Measurements from ENCODE around the gene CDRT4. TPM values are rescaled to one million over a fixed set of nuclear protein-coding genes. Genes with fewer than 3 reads are reported as not detected.

The CDRT4 gene
- total and polyA plus RNA-seq, 2 donors (not counting 3 experiments of a cell fraction or from before 2014, with no cell fraction given): 11.5 to 13.6 TPM

DNA sequence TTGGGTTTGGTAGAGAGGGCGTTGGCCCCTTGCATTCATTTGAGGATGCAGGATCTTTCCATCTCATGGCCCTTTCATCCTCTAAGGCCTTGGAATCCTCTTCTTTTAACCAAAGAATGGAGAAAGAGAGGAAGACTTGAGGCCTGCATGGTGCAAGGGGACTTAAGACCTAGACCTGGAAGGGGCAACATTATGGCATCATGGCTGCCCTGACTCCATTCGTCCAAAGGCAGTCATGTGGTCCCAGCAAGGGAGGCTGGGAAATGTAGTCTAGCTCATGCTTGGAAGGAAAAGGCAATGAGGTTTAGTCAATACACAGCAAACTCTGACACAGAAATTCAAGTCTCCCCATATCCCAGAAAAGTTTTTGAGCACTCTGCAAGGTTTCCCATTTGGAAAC is 30.7 kb upstream of the CDRT4 start:
- no peak for DNase-seq (ENCODE audit: low read depth, low spot score)
- TF ChIP-seq, protein P1, sequence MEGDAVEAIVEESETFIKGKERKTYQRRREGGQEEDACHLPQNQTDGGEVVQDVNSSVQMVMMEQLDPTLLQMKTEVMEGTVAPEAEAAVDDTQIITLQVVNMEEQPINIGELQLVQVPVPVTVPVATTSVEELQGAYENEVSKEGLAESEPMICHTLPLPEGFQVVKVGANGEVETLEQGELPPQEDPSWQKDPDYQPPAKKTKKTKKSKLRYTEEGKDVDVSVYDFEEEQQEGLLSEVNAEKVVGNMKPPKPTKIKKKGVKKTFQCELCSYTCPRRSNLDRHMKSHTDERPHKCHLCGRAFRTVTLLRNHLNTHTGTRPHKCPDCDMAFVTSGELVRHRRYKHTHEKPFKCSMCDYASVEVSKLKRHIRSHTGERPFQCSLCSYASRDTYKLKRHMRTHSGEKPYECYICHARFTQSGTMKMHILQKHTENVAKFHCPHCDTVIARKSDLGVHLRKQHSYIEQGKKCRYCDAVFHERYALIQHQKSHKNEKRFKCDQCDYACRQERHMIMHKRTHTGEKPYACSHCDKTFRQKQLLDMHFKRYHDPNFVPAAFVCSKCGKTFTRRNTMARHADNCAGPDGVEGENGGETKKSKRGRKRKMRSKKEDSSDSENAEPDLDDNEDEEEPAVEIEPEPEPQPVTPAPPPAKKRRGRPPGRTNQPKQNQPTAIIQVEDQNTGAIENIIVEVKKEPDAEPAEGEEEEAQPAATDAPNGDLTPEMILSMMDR (IDR thresholded peaks at IDR 0.05; ENCODE audit: extremely low read depth in 1 of 2, insufficient read depth in 1 of 2, low read depth in 1 of 2, low read length in 2 of 2): no peak
- TF ChIP-seq GATA2 (IDR thresholded peaks at IDR 0.05; ENCODE audit: insufficient read depth, insufficient read length, low read depth, low read length) (no peak), EZH2 (IDR thresholded peaks at IDR 0.05; ENCODE audit: borderline replicate concordance, low read depth, low read length, severe bottlenecking) (no peak), POLR2A (IDR thresholded peaks at IDR 0.05; ENCODE audit: low read depth, low read length) (no peak), POLR2AphosphoS5 (IDR thresholded peaks at IDR 0.05; ENCODE audit: insufficient read depth, low read depth, low read length) (no peak), JUN (IDR thresholded peaks at IDR 0.05; ENCODE audit: borderline replicate concordance, insufficient read depth, insufficient read length, low read depth) (no peak)
- TF ChIP-seq, protein P2, sequence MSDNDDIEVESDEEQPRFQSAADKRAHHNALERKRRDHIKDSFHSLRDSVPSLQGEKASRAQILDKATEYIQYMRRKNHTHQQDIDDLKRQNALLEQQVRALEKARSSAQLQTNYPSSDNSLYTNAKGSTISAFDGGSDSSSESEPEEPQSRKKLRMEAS (IDR thresholded peaks at IDR 0.05; ENCODE audit: insufficient read depth, insufficient read length): no peak
- Histone ChIP-seq H3K27ac (ENCODE audit: insufficient read depth, low read depth, low read length) (no peak overlapping the region), H3K79me2 (ENCODE audit: control insufficient read depth, insufficient read depth, low read length) (no peaks in the 10 kb centered on the region), H3K4me3 (replicated peaks in 1 of 3; ENCODE audit: insufficient read depth in 1 of 3, low read depth in 1 of 3, low read length in 3 of 3) (no peak overlapping the region), H3K4me1 (ENCODE audit: control insufficient read depth, extremely low read depth, insufficient read depth, low read length) (peaks cover 15% of the 10 kb centered on the region), H3K9me1 (replicated peaks; ENCODE audit: control insufficient read depth, extremely low read depth, insufficient read depth, low read length) (no peaks in the 10 kb centered on the region), H4K20me1 (replicated peaks; ENCODE audit: control insufficient read depth, extremely low read depth, insufficient read depth, low read length) (no peaks in the 10 kb centered on the region), H3K36me3 (ENCODE audit: control insufficient read depth in 2 of 2, extremely low read depth in 1 of 2, insufficient read depth in 2 of 2, low read length in 2 of 2) (peaks cover 4 to 6% of the 10 kb centered on the region in 2 experiments), H3K9ac (replicated peaks; ENCODE audit: extremely low read depth, insufficient read depth, low read length) (no peak overlapping the region), H3K9me3 (replicated peaks; ENCODE audit: control insufficient read depth, insufficient read depth, low read length) (no peaks in the 10 kb centered on the region), H3K27me3 (ENCODE audit: control insufficient read depth in 2 of 2, insufficient read depth in 2 of 2, low read length in 2 of 2) (no peaks in the 10 kb centered on the region), H2AFZ (ENCODE audit: low read depth, low read length) (no peak overlapping the region), H3K4me2 (ENCODE audit: insufficient read depth, low read length) (no peak overlapping the region)
- intact Hi-C loops (cut with micrococcal nuclease) (no loop called here), dilution Hi-C loops (cut with MboI; ENCODE audit: extremely low pct_ligation_motif_present, low sequenced_read_pairs) (no loop called here)
- POLR2A ChIA-PET: no interaction called here
- CTCF ChIA-PET: interaction anchor here (1.1 to 7.4 kb wide), 3 partner anchors 8 to 236 kb away, joined by 3 to 410 read pairs (median 7); partner anchors contain the start of gene PMP22
- no peak for FAIRE-seq
- no TSS peak for BruUV-seq (replicated peaks)

Data from endothelial cell of umbilical vein (primary cell).